Liver (tissue), 3 donors: ENCODE results near the gene PITHD1.
"Not testable (repeated sequence)": the region's sequence is repeated elsewhere in the genome, so short reads cannot be mapped to it uniquely, and the experiment has no call there.

Experiments
- ATF3 ChIP-seq: IDR thresholded peaks from 2 replicates; pipeline ENCODE4 v1.6.1; 2016; ENCODE audit warnings: antibody characterized with exemption
- CTCF ChIP-seq: fragments of 150-350 bp; IDR thresholded peaks from 2 replicates; pipeline ENCODE4 v1.5.1; 2017; ENCODE audit warnings: improper control_type of control experiment, low read depth, low read length; ENCODE audit not compliant: missing input control
- EGR1 ChIP-seq, 2 donors: IDR thresholded peaks; 2 replicates each; pipeline ENCODE4 v1.6.1; 2016 to 2018; ENCODE audit warnings: antibody characterized with exemption in 2 of 2, low read depth in 2 of 2
- FOXA1 ChIP-seq: IDR thresholded peaks from 2 replicates; pipeline ENCODE4 v1.6.1; 2016; ENCODE audit warnings: antibody characterized with exemption
- FOXA2 ChIP-seq: IDR thresholded peaks from 2 replicates; pipeline ENCODE4 v1.6.1; 2016; ENCODE audit warnings: antibody characterized with exemption
- JUND ChIP-seq, 2 donors: IDR thresholded peaks; 2 replicates each; pipeline ENCODE4 v1.6.1; 2016; ENCODE audit warnings: antibody characterized with exemption in 2 of 2
- MAX ChIP-seq: IDR thresholded peaks from 2 replicates; pipeline ENCODE4 v1.6.1; 2016; ENCODE audit warnings: antibody characterized with exemption
- RAD21 ChIP-seq, 2 donors: IDR thresholded peaks; 2 replicates each; pipeline ENCODE4 v1.6.1; 2016; ENCODE audit warnings: antibody characterized with exemption in 2 of 2, mild to moderate bottlenecking in 2 of 2
- REST ChIP-seq: IDR thresholded peaks from 2 replicates; pipeline ENCODE4 v1.6.1; 2016; ENCODE audit warnings: antibody characterized with exemption, mild to moderate bottlenecking
- SP1 ChIP-seq: IDR thresholded peaks from 2 replicates; pipeline ENCODE4 v1.6.1; 2018; ENCODE audit warnings: antibody characterized with exemption, mild to moderate bottlenecking
- YY1 ChIP-seq: IDR thresholded peaks from 2 replicates; pipeline ENCODE4 v1.6.1; 2016; ENCODE audit warnings: antibody characterized with exemption, mild to moderate bottlenecking
- donor health status: healthy.
- donor health status: healthy.

- not testable (repeated sequence) for TF ChIP-seq MAX; CTCF; REST; JUND (IDR thresholded peaks at IDR 0.05); FOXA2; RAD21 (IDR thresholded peaks at IDR 0.05); SP1; EGR1 (IDR thresholded peaks at IDR 0.05; ENCODE audit: low read depth in 2 of 2); ATF3; YY1; FOXA1
Measured at GRCh38 chr1:23834156-23834555, 55.9 kb downstream of the PITHD1 start.
